ENCODE results near the gene LRRC74A.

Gene LRRC74A

GRCh38 chr14:76848879-76849278 is 22.7 kb downstream of the LRRC74A start:
- no peak for DNase-seq (ENCODE audit: low read depth)

GRCh38 chr14:76855066-76855465 is 28.9 kb downstream of the LRRC74A start:
- no peak for DNase-seq (ENCODE audit: low read depth)

- no peak for DNase-seq (ENCODE audit: low read depth)
Observed at GRCh38 chr14:76856769-76857168, 30.6 kb downstream of the LRRC74A start.

- no peak for DNase-seq (ENCODE audit: low read depth)
Observed at GRCh38 chr14:76861574-76862255, 35.5 kb downstream of the LRRC74A start.

- DNase-seq (ENCODE audit: low read depth) = no peak
Observed at GRCh38 chr14:76862546-76863282, 36.5 kb downstream of the LRRC74A start.

GRCh38 chr14:76863724-76864407 is 37.7 kb downstream of the LRRC74A start:
- DNase-seq (ENCODE audit: low read depth) = no peak

- no peak for DNase-seq (ENCODE audit: low read depth)
Observed at GRCh38 chr14:76866456-76866855, 40.2 kb downstream of the LRRC74A start.

GRCh38 chr14:76867516-76868453 is 41.6 kb downstream of the LRRC74A start:
- DNase-seq (ENCODE audit: low read depth) = no peak

- DNase-seq (ENCODE audit: low read depth) = no peak
Observed at GRCh38 chr14:76868454-76869170, 42.4 kb downstream of the LRRC74A start.

GRCh38 chr14:76870166-76870565 is 44.0 kb downstream of the LRRC74A start:
- DNase-seq (ENCODE audit: low read depth) = no peak

GRCh38 chr14:76872796-76873432 is 46.7 kb downstream of the LRRC74A start:
- peak; percentile 46 for DNase-seq (ENCODE audit: low read depth)

GRCh38 chr14:76874734-76875133 is 48.5 kb downstream of the LRRC74A start:
- no peak for DNase-seq (ENCODE audit: low read depth)

- DNase-seq (ENCODE audit: low read depth) = peak; percentile 5
Observed at GRCh38 chr14:76876076-76876475, 49.9 kb downstream of the LRRC74A start.

- no peak for DNase-seq (ENCODE audit: low read depth)
Observed at GRCh38 chr14:76877871-76878270, 51.7 kb downstream of the LRRC74A start.

- no peak for DNase-seq (ENCODE audit: low read depth)
Observed at GRCh38 chr14:76880449-76880848, 54.2 kb downstream of the LRRC74A start.

GRCh38 chr14:76881348-76881747 is 55.1 kb downstream of the LRRC74A start:
- no peak for DNase-seq (ENCODE audit: low read depth)

GRCh38 chr14:76882651-76883050 is 56.4 kb downstream of the LRRC74A start:
- no peak for DNase-seq (ENCODE audit: low read depth)

- no peak for DNase-seq (ENCODE audit: low read depth)
Observed at GRCh38 chr14:76883447-76883846, 57.2 kb downstream of the LRRC74A start.

GRCh38 chr14:76884394-76884793 is 58.2 kb downstream of the LRRC74A start:
- DNase-seq (ENCODE audit: low read depth) = no peak

GRCh38 chr14:76884853-76885276 is 58.7 kb downstream of the LRRC74A start:
- DNase-seq (ENCODE audit: low read depth) = no peak

GRCh38 chr14:76887191-76887590 is 61.0 kb downstream of the LRRC74A start:
- DNase-seq (ENCODE audit: low read depth) = no peak

Measured in stimulated activated CD8-positive, alpha-beta memory T cell treated with anti-CD3 and anti-CD28 coated beads, Interleukin-15, amount 100 ng/mL, for 1 hour (primary cell).